ENCODE data around the gene ADAM15.

ADAM15 gene

DNA sequence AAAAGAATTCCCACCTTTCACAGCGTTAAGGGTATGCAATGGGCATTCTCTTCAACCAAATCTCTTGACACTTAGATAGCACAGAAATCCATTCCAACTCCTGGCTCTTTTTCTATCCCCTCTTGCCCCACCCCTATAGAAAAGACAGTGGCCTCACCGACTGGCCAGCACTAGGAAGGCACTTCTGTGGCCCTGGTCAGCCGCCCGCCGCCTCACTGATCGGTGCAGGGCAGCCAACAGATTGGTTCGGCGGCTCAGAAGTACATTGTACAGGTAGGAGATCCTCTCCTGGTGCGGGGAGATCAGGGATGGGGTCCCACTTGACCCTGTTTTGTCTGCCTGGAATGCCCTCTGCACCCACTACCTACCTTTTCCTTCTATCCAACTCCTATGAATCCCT is 26.8 kb upstream of the ADAM15 start:
- no peak overlapping the region for H3K4me3 ChIP-seq (ENCODE audit: low read depth, low read length)
- no peak for DNase-seq (ENCODE audit: low read depth)
- TF ChIP-seq CTCF (conservative IDR thresholded peaks at IDR 0.05; ENCODE audit: low read depth, low read length), result no peak

DNA sequence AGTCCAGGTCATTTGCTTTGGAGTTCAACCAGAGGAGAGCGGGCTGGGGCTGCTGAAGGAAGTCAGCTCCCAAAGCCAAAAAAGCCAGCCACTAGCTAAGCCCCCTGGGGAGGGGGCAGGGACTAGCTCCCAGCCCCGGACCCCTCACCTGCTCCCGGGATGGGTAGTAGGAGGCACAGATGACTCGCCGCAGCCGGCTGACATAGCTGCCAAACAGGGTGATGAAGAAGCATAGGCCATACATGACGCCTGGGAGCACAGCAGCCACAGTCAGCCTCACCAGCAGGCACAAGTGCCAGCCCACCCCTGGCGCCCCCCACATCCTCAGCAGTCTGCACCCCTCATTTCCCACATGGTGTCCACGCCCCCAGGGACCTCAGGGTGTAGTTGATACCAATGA is 25.0 kb upstream of the ADAM15 start:
- no peak overlapping the region for H3K4me3 ChIP-seq (ENCODE audit: low read depth, low read length)
- no peak for DNase-seq (ENCODE audit: low read depth)
- no peak for TF ChIP-seq CTCF (conservative IDR thresholded peaks at IDR 0.05; ENCODE audit: low read depth, low read length)

DNA sequence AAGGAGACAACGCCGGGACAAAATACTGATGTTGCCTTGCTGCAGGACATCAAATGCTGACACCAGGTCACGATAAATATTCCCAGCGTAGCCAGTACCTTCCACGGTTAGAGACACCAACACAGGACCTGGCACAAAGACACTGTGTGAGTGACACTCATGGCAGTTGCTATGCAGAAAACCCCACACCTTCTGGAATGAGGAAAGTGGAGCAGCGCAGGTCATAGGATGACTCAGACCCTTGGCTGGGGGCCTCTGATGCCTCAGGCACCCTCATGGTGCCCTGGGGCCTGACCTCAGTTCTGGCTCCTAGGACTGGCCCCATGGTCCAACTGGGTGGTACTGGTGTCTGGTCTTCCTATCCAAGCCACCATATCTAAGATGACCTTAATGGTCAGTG is 24.5 kb upstream of the ADAM15 start:
- no peak for TF ChIP-seq CTCF (conservative IDR thresholded peaks at IDR 0.05; ENCODE audit: low read depth, low read length)
- DNase-seq (ENCODE audit: low read depth), result no peak
- H3K4me3 ChIP-seq (ENCODE audit: low read depth, low read length), result no peak overlapping the region

- no peak overlapping the region for H3K4me3 ChIP-seq (ENCODE audit: low read depth, low read length)
- no peak for DNase-seq (ENCODE audit: low read depth)
- TF ChIP-seq CTCF (conservative IDR thresholded peaks at IDR 0.05; ENCODE audit: low read depth, low read length), result no peak
Observed at GRCh38 chr1:155029513-155030242, 21.4 kb upstream of the ADAM15 start.

GRCh38 chr1:155030243-155030795 is 20.8 kb upstream of the ADAM15 start:
- H3K4me3 ChIP-seq (ENCODE audit: low read depth, low read length), result no peak overlapping the region
- no peak for DNase-seq (ENCODE audit: low read depth)
- TF ChIP-seq CTCF (conservative IDR thresholded peaks at IDR 0.05; ENCODE audit: low read depth, low read length), result no peak

GRCh38 chr1:155030899-155031298 is 20.2 kb upstream of the ADAM15 start:
- no peak for DNase-seq (ENCODE audit: low read depth)
- no peak for TF ChIP-seq CTCF (conservative IDR thresholded peaks at IDR 0.05; ENCODE audit: low read depth, low read length)
- H3K4me3 ChIP-seq (ENCODE audit: low read depth, low read length), result no peak overlapping the region

GRCh38 chr1:155032886-155033285 is 18.2 kb upstream of the ADAM15 start:
- DNase-seq (ENCODE audit: low read depth), result no peak
- TF ChIP-seq CTCF (conservative IDR thresholded peaks at IDR 0.05; ENCODE audit: low read depth, low read length), result no peak
- no peak overlapping the region for H3K4me3 ChIP-seq (ENCODE audit: low read depth, low read length)
